ENCODE data around the gene FAM161A.

GRCh38 chr2:61792355-61792890, 61.4 kb downstream of the FAM161A start:
- TF ChIP-seq POLR2AphosphoS5 (IDR thresholded peaks at IDR 0.05) = no peak
- no peak for TF ChIP-seq TAF1 (IDR thresholded peaks at IDR 0.05; ENCODE audit: low read depth)
- TF ChIP-seq EZH2 (IDR thresholded peaks at IDR 0.05; ENCODE audit: borderline replicate concordance, insufficient read depth, low read length, poor library complexity, severe bottlenecking) = no peak

Measured in neural cell (in vitro differentiated cells).